ENCODE data around the gene PPP6R1.

GRCh38 chr19:55199620-55200204 lies 59.1 kb downstream of the PPP6R1 start:
- TF ChIP-seq CTCF (IDR thresholded peaks at IDR 0.05; ENCODE audit: poor library complexity) = no peak
- no peak for TF ChIP-seq EZH2 (IDR thresholded peaks at IDR 0.05; ENCODE audit: borderline replicate concordance)

All from hepatocyte (in vitro differentiated cells).